PC-9 (cell line): ENCODE measurements around the gene CST4. TPM values are rescaled to one million over a fixed set of nuclear protein-coding genes. Genes with fewer than 3 reads are reported as not detected.
"Not testable (repeated sequence)": the region's sequence is repeated elsewhere in the genome, so short reads cannot be mapped to it uniquely, and the experiment has no call there.

Source experiments
- Bru-seq: library from RNA; stranded (reverse); fragments of 400-500 nt; gene quantifications from one replicate; lab custom pipeline; 2021; lab: Mats Ljungman, UMichigan
- BruChase-seq, 2 experiments: library from RNA; stranded (reverse); fragments of 400-500 nt; gene quantifications; one replicate each; lab custom pipeline; 2021; lab: Mats Ljungman, UMichigan
- BruUV-seq: library from RNA; stranded (reverse); fragments of 400-500 nt; replicated peaks from 2 replicates; lab custom pipeline; 2021; lab: Mats Ljungman, UMichigan
- CTCF ChIA-PET: fragments of 300-600 bp; sonication (Branson Sonifier 250); formaldehyde crosslinking; loops from one replicate; lab custom pipeline; 2022; ENCODE audit warnings: antibody characterized with exemption; lab: Charles Lee
- POLR2A ChIA-PET: fragments of 300-600 bp; sonication (Branson Sonifier 250); formaldehyde crosslinking; loops from one replicate; lab custom pipeline; 2022; ENCODE audit warnings: antibody characterized with exemption; ENCODE audit not compliant: unreplicated experiment; lab: Charles Lee
- DNase-seq, 2 experiments: peaks; one replicate each; pipeline versions ENCODE4 v3.0.0 to v3.0.0-alpha.2; 2015 to 2022; ENCODE audit warnings: mixed read lengths in 1 of 2
- H2AFZ ChIP-seq: fragments of 200-600 bp; sonication (generic); 2 replicates; pipeline ENCODE4 v1.8.1; 2017; ENCODE audit warnings: antibody characterized with exemption
- H3F3A ChIP-seq: fragments of 200-600 bp; sonication (generic); 2 replicates; pipeline ENCODE4 v1.8.1; 2017; ENCODE audit warnings: antibody characterized with exemption, mild to moderate bottlenecking, low read depth; ENCODE audit not compliant: insufficient read depth
- H3K27ac ChIP-seq: fragments of 200-600 bp; sonication (generic); 2 replicates; pipeline ENCODE4 v1.6.1; 2016; ENCODE audit warnings: mixed run types
- H3K27me3 ChIP-seq: fragments of 200-600 bp; sonication (generic); 2 replicates; pipeline ENCODE4 v1.6.1; 2016; ENCODE audit warnings: low read depth, mixed run types; ENCODE audit not compliant: insufficient read depth
- H3K36me3 ChIP-seq: fragments of 200-600 bp; sonication (generic); 2 replicates; pipeline ENCODE4 v1.6.1; 2016; ENCODE audit warnings: low read depth, mixed run types
- H3K4me1 ChIP-seq: fragments of 200-600 bp; sonication (generic); replicated peaks from 2 replicates; pipeline ENCODE4 v1.6.1; 2016; ENCODE audit warnings: mixed run types; ENCODE audit not compliant: insufficient read depth
- H3K4me2 ChIP-seq: fragments of 200-600 bp; sonication (generic); 2 replicates; pipeline ENCODE4 v1.6.1; 2017; ENCODE audit warnings: mixed run types
- H3K4me3 ChIP-seq: fragments of 200-600 bp; sonication (generic); 2 replicates; pipeline ENCODE4 v1.6.1; 2016; ENCODE audit warnings: mixed run types
- H3K79me2 ChIP-seq: fragments of 200-600 bp; sonication (generic); 2 replicates; pipeline ENCODE4 v1.6.1; 2017; ENCODE audit warnings: low read depth, mixed run types
- H3K9me2 ChIP-seq: fragments of 200-600 bp; sonication (generic); 2 replicates; pipeline ENCODE4 v1.8.1; 2017; ENCODE audit warnings: mild to moderate bottlenecking; ENCODE audit not compliant: insufficient read depth
- H3K9me3 ChIP-seq: fragments of 200-600 bp; sonication (generic); 2 replicates; pipeline ENCODE4 v1.8.1; 2016; ENCODE audit warnings: low read depth; ENCODE audit not compliant: insufficient read depth
- H4K20me1 ChIP-seq: fragments of 200-600 bp; sonication (generic); 2 replicates; pipeline ENCODE4 v1.8.1; 2017; ENCODE audit not compliant: insufficient read depth
- EZH2 ChIP-seq: fragments of 200-600 bp; sonication (generic); IDR thresholded peaks from 2 replicates; pipeline ENCODE4 v1.8.0; 2017; ENCODE audit warnings: antibody characterized with exemption, low read depth
- intact Hi-C: fragments of 100-400 bp; cut with micrococcal nuclease; formaldehyde crosslinking; loops from one replicate; pipeline ENCODE4 v1.10.0; 2022; ENCODE audit not compliant: unreplicated experiment
- long read RNA-seq: library from polyadenylated mRNA; stranded (forward); transcript quantifications from one replicate; pipeline ENCODE4 v2.0.0, GENCODE V29; 2022
- total RNA-seq: library from RNA; stranded (reverse); gene quantifications from 2 replicates; pipeline ENCODE4 v1.2.3, GENCODE V29; 2021
- TF ChIP-seq, protein P1 (sequence below): fragments of 200-600 bp; sonication (generic); conservative IDR thresholded peaks from 2 replicates; pipeline ENCODE4 v1.6.1; 2017; ENCODE audit warnings: mixed run types, antibody characterized with exemption, mild to moderate bottlenecking, moderate library complexity

CST4 gene, protein sequence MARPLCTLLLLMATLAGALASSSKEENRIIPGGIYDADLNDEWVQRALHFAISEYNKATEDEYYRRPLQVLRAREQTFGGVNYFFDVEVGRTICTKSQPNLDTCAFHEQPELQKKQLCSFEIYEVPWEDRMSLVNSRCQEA
- total RNA-seq, result 0.78 TPM in 1 of 2 replicates, not detected in the other
- Bru-seq, nascent RNA, result not detected
- BruChase-seq, experiment 1, labeled RNA remaining after a 2-hour chase, result not detected
- not detected for BruChase-seq, experiment 2, labeled RNA remaining after a 6-hour chase
- long read RNA-seq, partial matches to known transcripts, result 0 of 1 reads
- long read RNA-seq, other reads (novel, unspliced or antisense), result 0 of 1 reads

DNA sequence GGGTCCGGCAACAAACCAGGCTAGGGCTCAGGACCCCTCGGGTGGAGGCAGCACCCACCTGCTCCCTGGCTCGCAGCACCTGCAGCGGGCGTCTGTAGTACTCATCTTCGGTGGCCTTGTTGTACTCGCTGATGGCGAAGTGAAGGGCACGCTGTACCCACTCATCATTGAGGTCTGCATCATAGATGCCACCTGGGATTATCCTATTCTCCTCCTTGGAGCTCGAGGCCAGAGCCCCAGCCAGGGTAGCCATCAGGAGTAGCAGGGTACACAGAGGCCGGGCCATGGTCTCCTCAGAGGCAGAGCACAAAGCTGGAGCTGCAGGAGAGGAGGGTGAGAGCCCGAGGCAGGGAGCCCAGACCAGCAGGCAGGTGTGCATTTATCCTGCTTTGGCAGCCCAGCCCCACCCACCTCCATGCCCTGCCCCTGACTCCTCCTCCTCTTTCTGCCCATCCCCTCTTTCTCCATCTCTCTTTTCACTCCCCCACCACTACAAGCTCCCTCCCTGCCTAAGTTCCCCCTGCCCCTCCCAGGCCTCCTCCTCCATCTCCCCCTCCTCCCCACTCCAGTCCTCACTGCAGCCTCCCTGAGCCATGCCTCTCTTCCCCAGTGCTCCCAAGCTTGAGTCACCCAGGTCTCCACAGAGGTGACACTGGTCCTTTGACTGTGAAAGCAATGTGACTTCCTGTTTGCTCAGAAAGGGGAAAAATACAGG, at the start of gene CST4:
Gene CST4, minus strand, starts transcription at position 355 of the 715 bp plus-strand sequence. Its CDS starts 69 bp downstream, at position 286.
- Histone ChIP-seq H3K4me1 (peaks cover 70% of the 10 kb centered on the region), H3K4me3 (peak within 1 kb of the TSS; percentile 23; the same call in 1 of the 2 replicates), H3K4me2 (peak within 1 kb of the TSS; percentile 61), H3K27ac (peak within 1 kb of the TSS; percentile 65), H3F3A (peaks cover 19% of the 10 kb centered on the region; the same call in 1 of the 2 replicates)
- H3K36me3 ChIP-seq, intact Hi-C loops, POLR2A ChIA-PET, H2AFZ ChIP-seq, H3K79me2 ChIP-seq, H3K27me3 ChIP-seq, CTCF ChIA-PET, H3K9me2 ChIP-seq, BruUV-seq, H4K20me1 ChIP-seq, H3K9me3 ChIP-seq: not testable (repeated sequence)
- peak in 1 of 2 experiments; percentile 70 for DNase-seq

DNA sequence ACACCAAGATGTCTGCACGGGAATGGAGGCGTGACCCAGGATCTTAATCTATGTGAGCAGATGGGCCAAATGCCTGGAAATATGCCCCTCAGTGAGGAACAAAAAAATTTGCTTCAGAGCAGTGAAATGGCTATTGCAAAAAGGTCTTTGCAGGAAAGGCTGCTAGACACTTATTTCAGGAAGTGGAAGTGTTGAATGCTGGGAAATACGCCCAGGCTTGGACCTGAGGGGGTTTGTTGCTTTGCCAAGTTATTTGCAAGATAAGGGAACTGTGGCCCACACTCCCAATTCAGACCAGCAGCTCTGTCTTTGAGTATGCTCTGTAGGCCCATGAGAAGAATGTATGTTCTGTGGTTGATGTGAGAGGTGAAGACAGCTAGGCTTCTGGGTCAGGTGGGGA, 46.6 kb upstream of the CST4 start:
- H3K79me2 ChIP-seq, H3K4me2 ChIP-seq, intact Hi-C loops, H3F3A ChIP-seq, H3K27me3 ChIP-seq, H3K4me1 ChIP-seq, H4K20me1 ChIP-seq, H3K9me2 ChIP-seq, H3K27ac ChIP-seq, H3K9me3 ChIP-seq, BruUV-seq, H3K36me3 ChIP-seq, POLR2A ChIA-PET, H3K4me3 ChIP-seq, DNase-seq, H2AFZ ChIP-seq: not testable (repeated sequence)
- CTCF ChIA-PET, result interaction anchor here (0.6 kb wide), 1 partner anchor 59 kb away, joined by 4 read pairs; no protein-coding TSS in a partner anchor

DNA sequence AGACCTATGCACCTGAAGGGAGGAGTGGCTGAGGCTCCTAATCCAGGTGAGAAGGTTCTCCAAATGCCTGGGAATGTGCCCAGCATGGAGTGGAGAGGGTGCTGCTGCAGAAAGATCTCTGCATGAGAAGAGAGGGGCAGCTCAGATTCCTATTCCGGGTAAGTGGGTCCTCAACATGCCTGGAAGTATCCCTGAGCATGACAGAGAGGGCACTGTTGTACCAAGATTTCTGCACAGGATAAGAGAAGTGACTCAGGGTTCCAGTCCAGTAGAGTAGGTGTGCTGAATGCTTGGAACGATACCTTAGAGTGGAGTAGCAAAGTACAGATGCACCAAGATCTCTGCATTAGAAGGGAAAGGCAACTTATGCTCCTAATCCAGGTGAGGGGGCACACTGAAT, 46.1 kb upstream of the CST4 start:
- H3K36me3 ChIP-seq, BruUV-seq, H3K4me2 ChIP-seq, POLR2A ChIA-PET, H3K27ac ChIP-seq, H3K4me3 ChIP-seq, H3K79me2 ChIP-seq, H3K9me3 ChIP-seq, H3K27me3 ChIP-seq, intact Hi-C loops, H2AFZ ChIP-seq, H4K20me1 ChIP-seq, H3K9me2 ChIP-seq, H3K4me1 ChIP-seq, CTCF ChIA-PET, DNase-seq, H3F3A ChIP-seq: not testable (repeated sequence)

DNA sequence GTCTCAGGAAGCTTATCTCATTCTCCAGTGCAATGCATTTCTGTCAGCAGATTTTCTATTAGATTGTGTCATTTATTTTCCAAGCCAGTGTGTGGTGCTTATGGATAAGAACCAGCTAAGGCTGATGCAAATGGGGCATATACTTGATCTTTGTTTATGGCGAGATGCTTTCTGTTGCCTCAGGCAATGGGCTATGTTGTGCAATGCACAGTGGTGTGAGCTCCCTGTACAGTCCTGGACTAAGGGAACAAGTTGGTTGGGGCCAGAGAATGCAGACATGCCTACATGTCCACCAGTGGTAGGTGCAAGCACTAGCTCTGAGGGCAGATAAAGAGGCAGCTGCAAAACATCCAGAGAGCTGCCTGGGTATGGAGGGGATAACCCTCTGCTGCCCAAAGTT, 45.6 kb upstream of the CST4 start:
- H3K9me2 ChIP-seq, H3K4me2 ChIP-seq, BruUV-seq, H3K79me2 ChIP-seq, H3F3A ChIP-seq, H3K9me3 ChIP-seq, CTCF ChIA-PET, intact Hi-C loops, H3K4me1 ChIP-seq, H4K20me1 ChIP-seq, H3K27ac ChIP-seq, H3K27me3 ChIP-seq, POLR2A ChIA-PET, H3K4me3 ChIP-seq, H3K36me3 ChIP-seq, H2AFZ ChIP-seq: not testable (repeated sequence)
- DNase-seq, result peak in 1 of 2 experiments; percentile 53

DNA sequence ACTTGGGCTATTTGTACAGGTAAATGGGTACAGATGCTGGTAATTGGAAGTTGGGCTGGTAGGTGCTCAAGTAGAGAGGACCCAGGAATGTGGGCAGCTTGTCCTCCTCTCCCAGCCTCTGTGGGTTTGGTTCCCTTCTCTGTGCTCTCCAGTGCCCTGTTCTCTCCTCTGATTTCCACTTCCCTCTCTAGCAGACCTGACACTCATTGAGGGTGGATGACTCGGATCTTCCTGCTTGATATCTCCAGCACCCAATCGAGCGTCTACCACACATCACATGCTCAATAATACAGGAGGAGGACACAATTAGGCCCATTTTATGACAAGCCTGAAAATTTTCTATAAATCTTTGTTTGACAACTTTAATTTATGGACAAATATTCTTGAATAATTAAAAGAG, 38.2 kb upstream of the CST4 start:
- POLR2A ChIA-PET, result no interaction called here
- Histone ChIP-seq H3K9me3 (no peaks in the 10 kb centered on the region), H3K9me2 (no peaks in the 10 kb centered on the region), H4K20me1 (no peaks in the 10 kb centered on the region), H3K27me3 (no peaks in the 10 kb centered on the region), H3K4me1 (peaks cover 7% of the 10 kb centered on the region), H3F3A (no peaks in the 10 kb centered on the region), H3K27ac (no peak overlapping the region), H3K79me2 (no peaks in the 10 kb centered on the region), H3K4me2 (no peak overlapping the region), H3K36me3 (no peaks in the 10 kb centered on the region), H2AFZ (no peak overlapping the region), H3K4me3 (no peak overlapping the region)
- DNase-seq, result no peak
- TF ChIP-seq EZH2, result no peak
- TF ChIP-seq, protein P1, sequence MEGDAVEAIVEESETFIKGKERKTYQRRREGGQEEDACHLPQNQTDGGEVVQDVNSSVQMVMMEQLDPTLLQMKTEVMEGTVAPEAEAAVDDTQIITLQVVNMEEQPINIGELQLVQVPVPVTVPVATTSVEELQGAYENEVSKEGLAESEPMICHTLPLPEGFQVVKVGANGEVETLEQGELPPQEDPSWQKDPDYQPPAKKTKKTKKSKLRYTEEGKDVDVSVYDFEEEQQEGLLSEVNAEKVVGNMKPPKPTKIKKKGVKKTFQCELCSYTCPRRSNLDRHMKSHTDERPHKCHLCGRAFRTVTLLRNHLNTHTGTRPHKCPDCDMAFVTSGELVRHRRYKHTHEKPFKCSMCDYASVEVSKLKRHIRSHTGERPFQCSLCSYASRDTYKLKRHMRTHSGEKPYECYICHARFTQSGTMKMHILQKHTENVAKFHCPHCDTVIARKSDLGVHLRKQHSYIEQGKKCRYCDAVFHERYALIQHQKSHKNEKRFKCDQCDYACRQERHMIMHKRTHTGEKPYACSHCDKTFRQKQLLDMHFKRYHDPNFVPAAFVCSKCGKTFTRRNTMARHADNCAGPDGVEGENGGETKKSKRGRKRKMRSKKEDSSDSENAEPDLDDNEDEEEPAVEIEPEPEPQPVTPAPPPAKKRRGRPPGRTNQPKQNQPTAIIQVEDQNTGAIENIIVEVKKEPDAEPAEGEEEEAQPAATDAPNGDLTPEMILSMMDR, result no peak
- intact Hi-C loops, result loop anchor here (5.0 kb wide), 1 partner anchor 55 kb away; no protein-coding TSS in a partner anchor
- BruUV-seq, result no TSS peak
- CTCF ChIA-PET, result no interaction called here
